Heart right ventricle (tissue), 16 donors: ENCODE measurements around the gene CCDC186. TPM values are rescaled to one million over a fixed set of nuclear protein-coding genes. Genes with fewer than 3 reads are reported as not detected.
A peak's percentile ranks its signal among the peaks of the same experiment; 100 is the strongest.

ENCODE experiments used
- ATAC-seq, 8 donors: fragments of 200-7000 bp; cut with Tn5 transposase; one replicate each; pipeline ENCODE4 v1.9.1; 2020; ENCODE audit warnings: mild to moderate bottlenecking in 8 of 8, moderate library complexity in 8 of 8, moderate number of reproducible peaks in 1 of 8
- DNase-seq, 2 donors: peaks; one replicate each; pipeline ENCODE4 v3.0.0-alpha.2; 2020
- H3K27ac ChIP-seq, 10 donors: fragments of 200-600 bp; sonication (generic) in 2 of 10; one replicate each; pipeline versions ENCODE4 v1.5.0 to v1.8.0; 2020 to 2022; ENCODE audit warnings: mild to moderate bottlenecking in 3 of 10
- H3K27me3 ChIP-seq, 7 donors: fragments of 200-600 bp; one replicate each; pipeline ENCODE4 v1.8.0; 2021 to 2022; ENCODE audit warnings: mild to moderate bottlenecking in 2 of 7
- H3K36me3 ChIP-seq, 9 donors: fragments of 200-600 bp; sonication (generic) in 1 of 9; one replicate each; pipeline versions ENCODE4 v1.5.0 to v1.8.0; 2020 to 2022; ENCODE audit warnings: mild to moderate bottlenecking in 2 of 9
- H3K4me1 ChIP-seq, 9 donors: fragments of 200-600 bp; sonication (generic) in 1 of 9; one replicate each; pipeline versions ENCODE4 v1.5.0 to v1.8.0; 2020 to 2022; ENCODE audit warnings: mild to moderate bottlenecking in 4 of 9
- H3K4me3 ChIP-seq, 10 donors: fragments of 200-600 bp; sonication (generic) in 2 of 10; one replicate each; pipeline versions ENCODE4 v1.5.0 to v1.8.0; 2020 to 2022; ENCODE audit warnings: mild to moderate bottlenecking in 7 of 10, moderate library complexity in 2 of 10
- H3K9me3 ChIP-seq, 11 donors: fragments of 200-600 bp in 10 of 11; sonication (generic) in 2 of 11; one replicate each; pipeline versions ENCODE4 v1.5.0 to v1.8.0; 2013 to 2022; ENCODE audit warnings: mild to moderate bottlenecking in 2 of 11, control low read depth in 1 of 11, moderate library complexity in 1 of 11
- WGBS, 2 donors: extraction: QIAGEN DNeasy Blood & Tissue Kit; methylation state at CpG; one replicate each; pipeline ENCODE4 v1.1.7; 2013; ENCODE audit warnings: inconsistent platforms in 1 of 2; 5-methylcytosine and 5-hydroxymethylcytosine counted together
- intact Hi-C, 10 donors: fragments of 100-400 bp; cut with DNase I; formaldehyde crosslinking; loops; one replicate each; pipeline versions ENCODE4 v1.11.1 to v1.14.2; 2022
- polyA plus RNA-seq, 2 donors: library from polyadenylated mRNA; stranded (reverse); fragments of 200-250 nt; gene quantifications; one replicate each; pipeline ENCODE4 v1.2.3, GENCODE V29; 2013
- total RNA-seq, 10 donors: library from RNA; stranded (reverse); fragmentation: NEBNext Ultra II Directional in 3 of 10; extraction: Animal tissue kit (Norgen Biotek cat#: 25700) in 3 of 10; gene quantifications; one replicate each; pipeline versions ENCODE4 v1.2.1 to v1.2.4, GENCODE V29; 2021 to 2023
- TF ChIP-seq, protein P1 (sequence below), 9 donors: fragments of 200-600 bp; sonication (generic) in 2 of 9; IDR thresholded peaks; one replicate each; pipeline versions ENCODE4 v1.5.0 to v1.8.0; 2021 to 2022; ENCODE audit warnings: antibody characterized with exemption in 9 of 9, mild to moderate bottlenecking in 5 of 9, moderate library complexity in 1 of 9
- donor health status: Arrhythmogenic right ventricular cardiomyopathy.
- donor health status: ischemic (EF 13 %, LVEDD 7.1; RV severe dilation, severe dysfunction).
- donor health status: healthy with polysubstance abuse.
- donor health status: DM: no; HTN: yes; CAD: no.
- donor health status: DM: no; HTN: no; CAD: no.
- donor health status: ischemic (EF 25% LVEDD 6.9; RV normal size, moderate dysfunction).
- donor health status: ischemic (EF 25% LVEDD 5.7; RV mildly dilated, moderate dysfunction).
- donor health status: healthy.
- donor health status: DM: yes; HTN: yes; CAD: no.
- donor health status: Ischemic cardiomyopathy.
- donor health status: ischemic (EF 35%, LVEDD 5.7; RV mildly dilated, moderate dysfunction).
- donor health status: nonischemic (EF 11% LVEDD 7.7; RV severe dilation, severe dysfunction).
- donor health status: DM: yes; HTN: yes; CAD: no.
- donor health status: PGD.
- donor health status: ischemic (EF 29% LVEDD 5.4; RV normal size, mild dysfunction).
- donor health status: nonischemic (EF 23%, LVEDD 6.1; RV moderate dilation, normal function).

CCDC186 gene
- total and polyA plus RNA-seq, 12 donors, result 3.4 to 28.9 (median 19.0) TPM

DNA sequence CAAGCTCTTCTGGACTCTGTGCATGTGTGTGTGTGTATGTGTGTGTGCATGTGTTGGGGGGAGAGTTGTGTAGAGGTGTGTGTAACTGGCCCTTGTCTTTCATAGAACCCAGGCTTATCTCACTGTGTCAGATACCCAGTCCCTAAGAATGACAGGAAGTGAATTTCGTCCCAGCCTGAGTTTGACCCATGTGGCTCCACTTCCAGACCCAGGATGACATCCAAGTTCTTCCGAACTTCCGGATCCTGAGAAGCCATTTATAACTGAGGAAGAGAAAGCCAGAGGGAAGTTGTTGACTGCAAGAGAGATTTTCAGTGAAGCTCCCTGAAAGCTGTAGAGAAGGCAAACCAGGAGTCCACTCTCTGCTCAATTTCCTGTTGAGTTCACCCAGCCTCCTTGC, 77.1 kb downstream of the CCDC186 start:
- no peak overlapping the region for H3K4me3 ChIP-seq
- peaks cover 0 to 18% (median 0%) of the 10 kb centered on the region in 7 donors for H3K27me3 ChIP-seq
- no peaks in the 10 kb centered on the region for H3K9me3 ChIP-seq
- TF ChIP-seq, protein P1, sequence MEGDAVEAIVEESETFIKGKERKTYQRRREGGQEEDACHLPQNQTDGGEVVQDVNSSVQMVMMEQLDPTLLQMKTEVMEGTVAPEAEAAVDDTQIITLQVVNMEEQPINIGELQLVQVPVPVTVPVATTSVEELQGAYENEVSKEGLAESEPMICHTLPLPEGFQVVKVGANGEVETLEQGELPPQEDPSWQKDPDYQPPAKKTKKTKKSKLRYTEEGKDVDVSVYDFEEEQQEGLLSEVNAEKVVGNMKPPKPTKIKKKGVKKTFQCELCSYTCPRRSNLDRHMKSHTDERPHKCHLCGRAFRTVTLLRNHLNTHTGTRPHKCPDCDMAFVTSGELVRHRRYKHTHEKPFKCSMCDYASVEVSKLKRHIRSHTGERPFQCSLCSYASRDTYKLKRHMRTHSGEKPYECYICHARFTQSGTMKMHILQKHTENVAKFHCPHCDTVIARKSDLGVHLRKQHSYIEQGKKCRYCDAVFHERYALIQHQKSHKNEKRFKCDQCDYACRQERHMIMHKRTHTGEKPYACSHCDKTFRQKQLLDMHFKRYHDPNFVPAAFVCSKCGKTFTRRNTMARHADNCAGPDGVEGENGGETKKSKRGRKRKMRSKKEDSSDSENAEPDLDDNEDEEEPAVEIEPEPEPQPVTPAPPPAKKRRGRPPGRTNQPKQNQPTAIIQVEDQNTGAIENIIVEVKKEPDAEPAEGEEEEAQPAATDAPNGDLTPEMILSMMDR (IDR thresholded peaks at IDR 0.05), result no peak
- intact Hi-C loops, result loop anchor here in 4 of 10 donors (5.0 to 10.0 kb wide), 4 partner anchors 55 to 295 kb away; partner anchors contain the start of gene ADRB1 (in 1 of the 4)
- H3K4me1 ChIP-seq, result peaks cover 0 to 40% (median 11%) of the 10 kb centered on the region in 9 donors
- DNase-seq, result no peak
- H3K36me3 ChIP-seq, result no peaks in the 10 kb centered on the region
- ATAC-seq, result no peak
- WGBS, 2 donors, result 37 to 59% methylated on average over 3 of the region's 3 CpGs
- no peak overlapping the region for H3K27ac ChIP-seq

DNA sequence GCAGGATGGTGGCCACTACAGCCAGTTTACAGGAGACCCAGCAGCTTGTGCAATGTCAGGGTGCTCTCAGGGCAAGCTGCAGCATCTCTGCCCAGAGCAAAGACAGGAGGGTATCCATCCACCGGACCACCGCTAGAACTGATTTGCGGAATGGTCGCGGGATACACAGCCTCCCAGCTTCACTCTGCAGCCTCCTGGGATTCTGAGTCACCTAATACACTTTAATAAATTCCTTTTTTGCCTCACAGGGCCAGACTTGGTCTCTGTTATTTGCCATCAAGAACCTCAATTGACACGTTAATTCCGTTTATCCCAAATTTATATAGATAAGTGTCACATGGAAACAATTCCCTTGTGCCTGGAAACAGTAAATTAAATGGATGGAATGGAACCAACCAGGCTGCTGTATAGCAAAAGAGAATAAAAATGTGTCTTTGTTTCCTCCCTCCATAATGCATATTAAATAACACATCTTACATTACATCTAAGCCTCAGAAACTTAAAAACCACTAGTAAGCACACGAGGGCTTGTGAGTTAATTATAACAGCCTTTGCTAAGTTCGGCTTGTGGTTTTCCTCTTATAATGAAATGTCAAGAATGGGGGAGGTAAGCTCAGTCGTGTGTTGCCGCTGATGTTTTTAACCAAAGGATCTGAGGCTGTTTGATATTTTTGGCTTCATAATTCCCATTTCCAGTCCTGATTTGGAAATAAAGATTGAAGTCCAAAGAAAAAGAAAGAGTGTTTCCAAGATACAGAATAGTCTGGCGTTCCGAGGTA, 78.3 kb downstream of the CCDC186 start:
- Histone ChIP-seq H3K4me1 (peaks cover 0 to 30% (median 5%) of the 10 kb centered on the region in 9 donors), H3K27me3 (peaks cover 0 to 8% (median 0%) of the 10 kb centered on the region in 7 donors), H3K4me3 (no peak overlapping the region), H3K36me3 (no peaks in the 10 kb centered on the region), H3K27ac (no peak overlapping the region), H3K9me3 (no peaks in the 10 kb centered on the region)
- intact Hi-C loops, result loop anchor here in 4 of 10 donors (5.0 to 10.0 kb wide), 4 partner anchors 53 to 293 kb away; partner anchors contain the start of gene ADRB1 (in 1 of the 4)
- TF ChIP-seq, protein P1 (IDR thresholded peaks at IDR 0.05), result no peak
- 75 to 79% methylated on average over 13 of the region's 13 CpGs for WGBS, 2 donors
- no peak for ATAC-seq
- no peak for DNase-seq

DNA sequence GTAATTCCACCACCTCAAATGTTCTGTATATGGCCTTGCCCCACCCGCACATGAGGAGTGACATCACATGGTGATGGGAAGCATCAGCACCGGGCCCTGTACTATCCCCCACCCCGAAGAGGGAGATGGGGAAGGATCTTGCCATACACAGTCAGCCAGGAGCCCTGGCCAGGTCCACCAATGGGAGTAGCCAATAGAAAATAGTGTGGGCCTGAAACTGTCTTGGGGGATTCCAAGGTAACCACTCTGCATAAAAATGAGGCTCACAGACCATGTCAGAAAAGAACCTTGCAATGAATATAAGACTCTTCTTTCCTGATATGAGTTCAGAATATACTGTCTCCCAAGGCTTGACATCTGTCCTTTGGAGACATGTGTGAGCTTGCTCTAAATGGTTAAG, 79.2 kb downstream of the CCDC186 start:
- 87 to 94% methylated on average over 3 of the region's 3 CpGs for WGBS, 2 donors
- intact Hi-C loops, result loop anchor here in 4 of 10 donors (5.0 to 10.0 kb wide), 4 partner anchors 52 to 292 kb away; partner anchors contain the start of gene ADRB1 (in 1 of the 4)

DNA sequence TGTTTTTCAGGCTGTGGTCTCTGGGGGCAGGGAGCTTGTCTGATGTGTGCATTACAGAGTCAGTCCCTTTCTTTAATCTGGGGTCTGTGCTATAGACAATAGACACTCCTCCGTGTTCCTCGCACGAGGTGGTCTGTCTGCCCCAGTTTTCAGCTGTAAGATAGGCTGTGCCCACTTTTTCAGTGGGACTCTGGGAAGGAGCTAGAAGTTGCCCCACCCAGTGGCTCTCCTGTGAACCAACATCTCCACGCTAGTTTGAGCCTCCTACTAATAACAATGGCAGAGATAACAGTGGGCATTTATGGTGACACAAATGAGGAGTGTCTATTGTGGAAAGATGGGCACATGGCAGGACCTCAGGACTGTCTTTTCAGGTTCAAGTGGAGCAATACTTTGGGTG, 86.3 kb downstream of the CCDC186 start:
- no peak overlapping the region for H3K4me3 ChIP-seq
- DNase-seq (no peak), ATAC-seq (peak in 4 of 8 donors; percentile 24 to 51 (median 38))
- no peaks in the 10 kb centered on the region for H3K36me3 ChIP-seq
- H3K4me1 ChIP-seq, result no peaks in the 10 kb centered on the region
- no peaks in the 10 kb centered on the region for H3K27me3 ChIP-seq
- TF ChIP-seq, protein P1 (IDR thresholded peaks at IDR 0.05), result peak in 5 of 9 donors; percentile 1 to 32 (median 30)
- intact Hi-C loops, result no loop called here
- H3K9me3 ChIP-seq, result no peaks in the 10 kb centered on the region
- H3K27ac ChIP-seq, result no peak overlapping the region
- WGBS, 2 donors, result 69 to 71% methylated on average over 4 of the region's 4 CpGs

More for the DNA sequence above, 79.2 kb downstream of the CCDC186 start:
- H3K4me1 ChIP-seq, result peaks cover 0 to 22% (median 0%) of the 10 kb centered on the region in 9 donors
- H3K27me3 ChIP-seq, result peaks cover 0 to 4% (median 0%) of the 10 kb centered on the region in 7 donors
- H3K36me3 ChIP-seq, result no peaks in the 10 kb centered on the region
- ATAC-seq (no peak), DNase-seq (no peak)
- H3K27ac ChIP-seq, result no peak overlapping the region
- H3K4me3 ChIP-seq, result no peak overlapping the region
- H3K9me3 ChIP-seq, result no peaks in the 10 kb centered on the region
- TF ChIP-seq, protein P1 (IDR thresholded peaks at IDR 0.05), result no peak
